ENCODE data around the gene KCNH2.

KCNH2 gene

GRCh38 chr7:150969475-150969874 lies 8.6 kb downstream of the KCNH2 start:
- no peak for DNase-seq (ENCODE audit: low read depth)
- TF ChIP-seq CTCF (IDR thresholded peaks at IDR 0.05; ENCODE audit: insufficient read depth, low read depth, low read length, missing control alignments), result no peak
- no peak overlapping the region for H3K4me3 ChIP-seq (ENCODE audit: low read length)

- no peak for DNase-seq (ENCODE audit: low read depth)
- H3K4me3 ChIP-seq (ENCODE audit: low read length), result no peak overlapping the region
- no peak for TF ChIP-seq CTCF (IDR thresholded peaks at IDR 0.05; ENCODE audit: insufficient read depth, low read depth, low read length, missing control alignments)
Observed at GRCh38 chr7:150968734-150969372, 9.3 kb downstream of the KCNH2 start.

- no peak for DNase-seq (ENCODE audit: low read depth)
- H3K4me3 ChIP-seq (ENCODE audit: low read length), result no peak overlapping the region
- TF ChIP-seq CTCF (IDR thresholded peaks at IDR 0.05; ENCODE audit: insufficient read depth, low read depth, low read length, missing control alignments), result no peak
Observed at GRCh38 chr7:150968056-150968733, 9.9 kb downstream of the KCNH2 start.

- no peak for DNase-seq (ENCODE audit: low read depth)
- TF ChIP-seq CTCF (IDR thresholded peaks at IDR 0.05; ENCODE audit: insufficient read depth, low read depth, low read length, missing control alignments), result no peak
- H3K4me3 ChIP-seq (ENCODE audit: low read length), result no peak overlapping the region
Observed at GRCh38 chr7:150967349-150967748, 10.8 kb downstream of the KCNH2 start.

GRCh38 chr7:150966002-150966401 lies 12.1 kb downstream of the KCNH2 start:
- H3K4me3 ChIP-seq (ENCODE audit: low read length), result no peak overlapping the region
- no peak for DNase-seq (ENCODE audit: low read depth)
- no peak for TF ChIP-seq CTCF (IDR thresholded peaks at IDR 0.05; ENCODE audit: insufficient read depth, low read depth, low read length, missing control alignments)

GRCh38 chr7:150965273-150965830 lies 12.8 kb downstream of the KCNH2 start:
- no peak for TF ChIP-seq CTCF (IDR thresholded peaks at IDR 0.05; ENCODE audit: insufficient read depth, low read depth, low read length, missing control alignments)
- no peak for DNase-seq (ENCODE audit: low read depth)

More at GRCh38 chr7:150965273-150965830, 12.8 kb downstream of the KCNH2 start:
- H3K4me3 ChIP-seq (ENCODE audit: low read length), result no peak overlapping the region
